GM19023 (cell line): Measurements from ENCODE around the gene APOC3.
"Not testable (repeated sequence)": the region's sequence is repeated elsewhere in the genome, so short reads cannot be mapped to it uniquely, and the experiment has no call there.

Source experiments
- ATAC-seq: cut with Tn5 transposase; IDR thresholded peaks from one replicate; pipeline ENCODE4 v1.9.1; 2021; ENCODE audit warnings: mild to moderate bottlenecking, moderate library complexity; ENCODE audit not compliant: unreplicated experiment

The APOC3 gene

DNA sequence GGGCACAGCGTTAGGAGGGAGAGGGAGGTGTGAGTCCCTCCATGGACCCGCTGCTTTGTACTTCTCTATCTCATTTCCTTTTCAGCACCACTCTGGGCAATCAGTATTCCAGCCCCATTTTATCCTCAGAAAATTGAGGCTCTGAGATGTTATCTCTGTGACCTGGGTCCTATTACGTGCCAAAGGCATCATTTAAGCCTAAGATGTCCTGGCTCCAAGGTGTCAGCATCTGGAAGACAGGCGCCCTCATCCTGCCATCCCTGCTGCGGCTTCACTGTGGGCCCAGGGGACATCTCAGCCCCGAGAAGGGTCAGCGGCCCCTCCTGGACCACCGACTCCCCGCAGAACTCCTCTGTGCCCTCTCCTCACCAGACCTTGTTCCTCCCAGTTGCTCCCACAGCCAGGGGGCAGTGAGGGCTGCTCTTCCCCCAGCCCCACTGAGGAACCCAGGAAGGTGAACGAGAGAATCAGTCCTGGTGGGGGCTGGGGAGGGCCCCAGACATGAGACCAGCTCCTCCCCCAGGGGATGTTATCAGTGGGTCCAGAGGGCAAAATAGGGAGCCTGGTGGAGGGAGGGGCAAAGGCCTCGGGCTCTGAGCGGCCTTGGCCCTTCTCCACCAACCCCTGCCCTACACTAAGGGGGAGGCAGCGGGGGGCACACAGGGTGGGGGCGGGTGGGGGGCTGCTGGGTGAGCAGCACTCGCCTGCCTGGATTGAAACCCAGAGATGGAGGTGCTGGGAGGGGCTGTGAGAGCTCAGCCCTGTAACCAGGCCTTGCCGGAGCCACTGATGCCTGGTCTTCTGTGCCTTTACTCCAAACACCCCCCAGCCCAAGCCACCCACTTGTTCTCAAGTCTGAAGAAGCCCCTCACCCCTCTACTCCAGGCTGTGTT, 829 bp upstream of the APOC3 start:
- ATAC-seq: no peak

DNA sequence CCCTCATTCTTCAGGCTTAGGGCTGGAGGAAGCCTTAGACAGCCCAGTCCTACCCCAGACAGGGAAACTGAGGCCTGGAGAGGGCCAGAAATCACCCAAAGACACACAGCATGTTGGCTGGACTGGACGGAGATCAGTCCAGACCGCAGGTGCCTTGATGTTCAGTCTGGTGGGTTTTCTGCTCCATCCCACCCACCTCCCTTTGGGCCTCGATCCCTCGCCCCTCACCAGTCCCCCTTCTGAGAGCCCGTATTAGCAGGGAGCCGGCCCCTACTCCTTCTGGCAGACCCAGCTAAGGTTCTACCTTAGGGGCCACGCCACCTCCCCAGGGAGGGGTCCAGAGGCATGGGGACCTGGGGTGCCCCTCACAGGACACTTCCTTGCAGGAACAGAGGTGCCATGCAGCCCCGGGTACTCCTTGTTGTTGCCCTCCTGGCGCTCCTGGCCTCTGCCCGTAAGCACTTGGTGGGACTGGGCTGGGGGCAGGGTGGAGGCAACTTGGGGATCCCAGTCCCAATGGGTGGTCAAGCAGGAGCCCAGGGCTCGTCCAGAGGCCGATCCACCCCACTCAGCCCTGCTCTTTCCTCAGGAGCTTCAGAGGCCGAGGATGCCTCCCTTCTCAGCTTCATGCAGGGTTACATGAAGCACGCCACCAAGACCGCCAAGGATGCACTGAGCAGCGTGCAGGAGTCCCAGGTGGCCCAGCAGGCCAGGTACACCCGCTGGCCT, 641 bp downstream of the APOC3 start:
- ATAC-seq: no peak

DNA sequence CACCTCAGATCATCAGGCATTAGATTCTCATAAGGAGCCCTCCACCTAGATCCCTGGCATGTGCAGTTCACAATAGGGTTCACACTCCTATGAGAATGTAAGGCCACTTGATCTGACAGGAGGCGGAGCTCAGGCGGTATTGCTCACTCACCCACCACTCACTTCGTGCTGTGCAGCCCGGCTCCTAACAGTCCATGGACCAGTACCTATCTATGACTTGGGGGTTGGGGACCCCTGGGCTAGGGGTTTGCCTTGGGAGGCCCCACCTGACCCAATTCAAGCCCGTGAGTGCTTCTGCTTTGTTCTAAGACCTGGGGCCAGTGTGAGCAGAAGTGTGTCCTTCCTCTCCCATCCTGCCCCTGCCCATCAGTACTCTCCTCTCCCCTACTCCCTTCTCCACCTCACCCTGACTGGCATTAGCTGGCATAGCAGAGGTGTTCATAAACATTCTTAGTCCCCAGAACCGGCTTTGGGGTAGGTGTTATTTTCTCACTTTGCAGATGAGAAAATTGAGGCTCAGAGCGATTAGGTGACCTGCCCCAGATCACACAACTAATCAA, 2.2 kb downstream of the APOC3 start:
- ATAC-seq: no peak

DNA sequence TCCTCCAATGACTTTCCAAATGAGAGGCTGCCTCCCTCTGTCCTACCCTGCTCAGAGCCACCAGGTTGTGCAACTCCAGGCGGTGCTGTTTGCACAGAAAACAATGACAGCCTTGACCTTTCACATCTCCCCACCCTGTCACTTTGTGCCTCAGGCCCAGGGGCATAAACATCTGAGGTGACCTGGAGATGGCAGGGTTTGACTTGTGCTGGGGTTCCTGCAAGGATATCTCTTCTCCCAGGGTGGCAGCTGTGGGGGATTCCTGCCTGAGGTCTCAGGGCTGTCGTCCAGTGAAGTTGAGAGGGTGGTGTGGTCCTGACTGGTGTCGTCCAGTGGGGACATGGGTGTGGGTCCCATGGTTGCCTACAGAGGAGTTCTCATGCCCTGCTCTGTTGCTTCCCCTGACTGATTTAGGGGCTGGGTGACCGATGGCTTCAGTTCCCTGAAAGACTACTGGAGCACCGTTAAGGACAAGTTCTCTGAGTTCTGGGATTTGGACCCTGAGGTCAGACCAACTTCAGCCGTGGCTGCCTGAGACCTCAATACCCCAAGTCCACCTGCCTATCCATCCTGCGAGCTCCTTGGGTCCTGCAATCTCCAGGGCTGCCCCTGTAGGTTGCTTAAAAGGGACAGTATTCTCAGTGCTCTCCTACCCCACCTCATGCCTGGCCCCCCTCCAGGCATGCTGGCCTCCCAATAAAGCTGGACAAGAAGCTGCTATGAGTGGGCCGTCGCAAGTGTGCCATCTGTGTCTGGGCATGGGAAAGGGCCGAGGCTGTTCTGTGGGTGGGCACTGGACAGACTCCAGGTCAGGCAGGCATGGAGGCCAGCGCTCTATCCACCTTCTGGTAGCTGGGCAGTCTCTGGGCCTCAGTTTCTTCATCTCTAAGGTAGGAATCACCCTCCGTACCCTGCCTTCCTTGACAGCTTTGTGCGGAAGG, 2.9 kb downstream of the APOC3 start:
- ATAC-seq: no peak

DNA sequence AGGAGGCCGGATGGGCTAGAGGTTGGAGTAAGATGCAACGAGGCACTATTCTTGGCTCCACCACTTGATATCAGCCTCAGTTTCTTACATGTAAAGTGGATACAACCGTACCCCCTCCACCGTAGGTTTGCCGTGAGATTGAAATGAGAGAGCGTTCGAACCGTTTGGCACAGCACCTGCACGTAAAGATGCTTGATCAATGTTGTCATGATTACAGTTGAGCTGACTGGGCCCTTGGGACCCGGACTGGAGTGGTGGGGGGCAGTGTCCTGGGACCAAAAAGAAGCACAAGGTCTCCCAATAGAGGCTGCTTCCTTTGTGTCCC, 3.7 kb downstream of the APOC3 start:
- ATAC-seq: no peak

DNA sequence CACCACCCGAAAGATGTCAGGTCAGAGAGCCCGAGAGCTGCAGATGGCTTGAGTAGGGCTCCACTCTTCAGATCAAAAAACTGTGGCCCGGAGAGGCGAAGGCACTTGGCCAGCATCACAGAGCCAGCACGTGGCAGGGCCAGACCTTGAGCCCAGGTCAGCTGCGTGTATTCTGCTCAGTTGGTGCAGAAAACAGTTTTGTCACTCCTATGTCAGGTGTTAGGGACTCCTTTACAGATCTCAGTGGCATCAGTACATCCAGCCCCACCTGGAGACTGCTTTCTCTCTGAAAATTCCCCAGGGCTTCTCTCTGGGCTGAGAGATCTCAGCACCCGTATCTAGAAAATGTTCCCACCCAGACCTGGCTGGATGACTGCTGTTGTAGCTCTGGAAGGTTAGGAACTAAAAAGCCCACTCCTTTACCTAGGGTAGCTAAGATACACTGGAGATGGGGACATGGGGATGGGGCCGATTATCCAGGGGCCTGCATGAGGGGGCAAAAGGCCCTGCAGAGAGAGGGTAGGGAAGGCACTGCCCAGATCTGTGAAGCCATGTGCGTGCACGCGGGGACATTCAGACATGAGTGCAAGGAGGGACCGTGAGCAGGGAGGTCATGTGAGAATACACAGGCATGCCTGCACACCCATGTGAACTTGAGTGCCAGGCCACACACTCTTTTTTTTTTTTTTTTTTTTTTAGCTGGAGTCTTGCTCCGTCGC, 4.3 kb downstream of the APOC3 start:
- ATAC-seq: no peak

DNA sequence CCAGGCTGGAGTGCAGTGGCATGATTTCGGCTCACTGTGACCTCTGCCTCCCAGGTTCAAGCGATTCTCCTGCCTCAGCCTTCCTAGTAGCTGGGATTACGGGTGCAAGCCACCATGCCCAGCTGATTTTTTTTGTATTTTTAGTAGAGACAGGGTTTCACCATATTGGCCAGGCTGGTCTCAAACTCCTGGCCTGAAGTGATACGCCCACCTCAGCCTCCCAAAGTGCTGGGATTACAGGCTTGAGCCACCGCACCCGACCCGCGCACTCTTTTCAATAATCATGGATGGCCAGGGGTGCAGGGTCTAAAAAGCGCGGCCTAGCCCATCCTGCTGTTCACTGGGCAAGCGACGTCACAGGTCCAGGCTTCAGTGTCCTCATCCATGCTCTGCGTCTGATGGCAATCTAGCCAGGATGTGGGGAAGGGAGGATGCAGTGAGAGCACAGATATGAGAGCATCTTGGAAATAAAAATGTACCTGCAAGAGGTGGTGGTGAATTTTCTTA, 4.9 kb downstream of the APOC3 start:
- ATAC-seq: not testable (repeated sequence)

DNA sequence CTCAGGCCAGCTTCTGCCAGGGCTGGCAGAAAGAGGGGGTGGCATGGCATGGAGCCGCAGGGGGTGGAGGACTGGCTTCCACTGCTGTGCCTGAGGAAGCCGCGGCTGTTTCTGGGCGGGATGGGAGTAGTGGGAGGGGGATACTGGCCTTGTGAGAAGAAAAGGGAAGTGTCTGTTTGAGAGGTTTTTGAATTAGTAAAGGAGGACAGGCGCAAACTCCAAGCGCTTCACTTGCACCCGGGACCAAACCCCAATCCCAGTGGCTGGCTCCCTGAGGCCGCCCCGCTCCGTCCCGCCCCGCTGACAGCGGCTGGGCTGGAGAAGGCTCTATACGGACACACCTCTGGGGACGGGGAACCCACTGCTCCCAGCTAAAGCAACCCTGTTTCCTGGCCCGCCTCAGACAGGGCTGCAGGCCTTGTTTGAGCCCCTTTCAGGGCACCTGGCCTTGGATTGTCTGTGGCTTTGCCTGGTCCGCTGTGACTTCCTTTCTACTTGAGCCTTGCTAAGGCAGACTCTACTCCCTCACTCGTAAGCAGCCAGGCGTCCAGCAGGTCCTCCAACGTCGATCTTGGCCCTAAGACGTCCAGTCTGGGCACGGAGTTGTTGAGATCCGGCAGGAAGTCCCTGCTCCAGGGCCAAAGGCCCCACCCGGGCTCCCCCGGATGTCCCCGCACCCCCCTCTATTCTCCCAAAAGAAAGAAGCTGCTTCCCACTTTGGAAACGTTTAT, 5.5 kb downstream of the APOC3 start:
- no peak for ATAC-seq

DNA sequence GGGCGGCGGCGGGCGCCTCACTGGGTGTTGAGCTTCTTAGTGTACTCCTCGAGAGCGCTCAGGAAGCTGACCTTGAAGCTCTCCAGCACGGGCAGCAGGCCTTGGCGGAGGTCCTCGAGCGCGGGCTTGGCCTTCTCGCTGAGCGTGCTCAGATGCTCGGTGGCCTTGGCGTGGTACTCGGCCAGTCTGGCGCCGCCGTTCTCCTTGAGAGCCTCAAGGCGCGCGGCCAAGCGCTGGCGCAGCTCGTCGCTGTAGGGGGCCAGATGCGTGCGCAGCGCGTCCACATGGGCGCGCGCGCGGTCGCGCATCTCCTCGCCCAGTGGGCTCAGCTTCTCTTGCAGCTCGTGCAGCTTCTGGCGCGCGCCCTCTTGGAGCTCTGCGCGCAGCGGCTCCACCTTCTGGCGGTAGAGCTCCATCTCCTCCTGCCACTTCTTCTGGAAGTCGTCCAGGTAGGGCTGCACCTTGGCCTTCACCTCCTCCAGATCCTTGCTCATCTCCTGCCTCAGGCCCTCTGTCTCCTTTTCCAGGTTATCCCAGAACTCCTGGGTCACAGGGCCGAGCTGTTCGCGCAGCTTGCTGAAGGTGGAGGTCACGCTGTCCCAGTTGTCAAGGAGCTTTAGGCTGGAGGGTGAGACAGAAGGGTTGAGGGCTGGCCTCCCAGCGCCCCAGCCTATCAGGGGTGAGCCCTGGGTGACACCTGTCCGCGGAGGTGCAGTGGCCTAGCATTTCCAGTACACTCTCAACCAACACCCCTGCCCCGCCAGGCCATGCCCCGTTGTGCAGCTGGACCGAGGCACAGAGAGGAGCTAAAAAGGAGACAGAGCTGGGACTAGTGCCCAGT, 6.3 kb downstream of the APOC3 start:
- ATAC-seq: peak; percentile 76

DNA sequence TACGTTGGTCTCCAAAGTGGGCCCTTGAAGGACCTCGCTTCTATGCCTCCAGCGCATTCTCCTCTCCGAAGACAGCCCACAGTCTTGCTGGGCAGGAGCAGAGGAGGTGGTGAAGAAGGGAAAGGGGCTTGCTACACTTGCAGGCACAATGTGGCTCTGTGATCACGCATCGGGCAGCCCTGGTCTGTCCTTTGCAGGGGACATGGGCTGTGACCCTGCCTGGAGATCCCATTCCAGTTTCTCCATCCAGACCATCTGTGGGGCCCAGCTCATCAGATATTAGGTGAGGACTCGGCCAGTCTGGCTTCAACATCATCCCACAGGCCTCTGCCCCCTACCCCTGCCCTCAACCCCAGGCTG, 6.9 kb downstream of the APOC3 start:
- no peak for ATAC-seq

DNA sequence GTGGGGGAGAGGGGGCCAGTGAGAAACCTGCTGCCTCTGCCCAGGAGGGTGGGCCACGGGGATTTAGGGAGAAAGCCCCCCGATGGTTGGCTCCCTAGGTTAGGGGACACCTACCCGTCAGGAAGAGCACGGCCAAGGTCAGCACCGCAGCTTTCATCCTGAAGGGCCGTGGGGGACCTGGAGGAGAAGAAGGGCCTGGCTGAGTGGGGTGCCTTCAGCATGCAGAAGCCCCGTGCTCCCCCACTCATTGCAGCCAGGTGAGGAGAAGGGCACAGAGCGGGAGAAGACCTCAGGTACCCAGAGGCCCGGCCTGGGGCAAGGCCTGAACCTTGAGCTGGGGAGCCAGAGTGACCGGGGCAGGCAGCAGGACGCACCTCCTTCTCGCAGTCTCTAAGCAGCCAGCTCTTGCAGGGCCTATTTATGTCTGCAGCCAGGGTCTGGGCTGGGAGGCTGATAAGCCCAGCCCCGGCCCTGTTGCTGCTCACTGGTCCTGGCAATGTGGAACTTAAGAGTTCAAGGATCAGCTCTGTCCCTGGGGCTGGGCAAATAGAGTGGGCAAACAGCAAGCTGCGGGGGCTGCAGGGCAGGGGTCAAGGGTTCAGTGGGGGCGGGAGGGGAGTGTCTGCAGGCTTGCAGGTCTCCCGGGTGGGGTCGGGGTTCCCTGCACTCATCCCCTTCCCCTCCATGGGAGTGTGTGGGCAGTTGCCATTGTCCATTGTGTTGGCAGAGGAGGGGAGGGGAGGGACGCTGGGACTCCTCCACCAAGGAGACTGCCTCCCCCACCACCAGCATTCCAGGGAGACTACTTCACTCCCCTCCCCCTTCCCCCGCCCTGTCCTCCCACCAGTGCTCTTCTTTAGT, 7.8 kb downstream of the APOC3 start, which contains the start of gene APOA1:
Gene APOA1 (minus strand): TSS at position 392 of the 861 bp plus-strand sequence. CDS start 235 bp downstream, at position 157.
- no peak for ATAC-seq

DNA sequence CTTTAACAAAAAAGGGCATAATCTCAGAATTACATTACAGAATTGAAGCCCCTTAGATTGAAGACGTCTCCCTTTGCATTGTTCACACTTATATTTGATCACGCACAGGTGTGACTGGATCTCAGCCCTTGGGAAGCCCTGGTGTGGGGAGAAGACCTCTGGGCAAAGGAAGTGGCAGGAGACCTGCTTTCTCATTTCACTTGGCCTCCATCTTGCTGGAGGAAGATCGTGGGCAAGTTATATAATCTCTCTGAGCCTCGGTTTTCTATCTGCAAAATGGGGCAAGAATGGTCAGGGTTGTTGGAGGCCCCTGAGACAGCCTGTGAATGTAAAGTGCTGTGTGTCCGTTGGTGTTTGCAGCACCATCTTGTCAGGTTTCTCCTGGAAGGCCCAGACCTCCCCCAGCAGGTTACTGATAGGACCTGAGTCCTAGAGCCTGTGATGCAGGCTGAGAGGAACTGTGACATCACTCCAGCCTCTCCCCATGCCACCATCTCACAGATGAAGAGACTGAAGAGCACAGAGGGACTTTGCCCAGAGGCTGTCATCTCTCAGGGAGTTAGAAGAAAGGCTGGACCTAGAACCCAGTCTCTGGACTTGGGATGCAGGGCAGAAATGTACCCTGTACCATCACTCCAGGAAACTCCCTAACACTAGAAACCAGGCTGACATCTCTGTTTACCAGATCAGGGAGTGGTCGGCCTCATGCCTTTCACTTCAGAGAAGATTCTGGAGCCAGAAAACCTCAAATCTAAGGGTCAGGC, 8.8 kb downstream of the APOC3 start:
- ATAC-seq: no peak

DNA sequence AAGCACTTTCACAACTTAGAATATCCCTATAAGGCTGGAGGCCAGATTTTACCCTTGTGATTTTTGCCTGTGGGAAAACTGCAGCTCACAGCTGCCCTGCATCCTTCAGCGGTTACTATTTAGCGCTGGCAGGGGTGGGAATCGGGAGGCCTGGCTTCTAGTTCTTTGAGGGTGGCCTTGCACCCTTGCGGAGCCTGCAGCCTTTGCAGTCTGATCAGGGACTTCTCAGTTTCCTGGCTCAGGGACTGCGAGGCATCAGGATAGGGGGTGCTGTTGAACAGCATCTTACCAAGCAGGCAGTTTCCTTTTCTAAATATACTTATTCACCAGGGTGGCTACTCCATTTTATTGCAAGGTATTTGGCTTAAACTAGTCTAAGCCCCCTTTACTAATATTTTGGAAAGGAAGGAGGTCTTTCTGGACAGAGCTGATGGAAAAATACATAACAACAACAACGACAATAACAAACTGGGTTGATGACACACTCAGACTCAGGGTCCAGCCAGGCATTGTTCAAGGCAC, 10.6 kb downstream of the APOC3 start:
- no peak for ATAC-seq

DNA sequence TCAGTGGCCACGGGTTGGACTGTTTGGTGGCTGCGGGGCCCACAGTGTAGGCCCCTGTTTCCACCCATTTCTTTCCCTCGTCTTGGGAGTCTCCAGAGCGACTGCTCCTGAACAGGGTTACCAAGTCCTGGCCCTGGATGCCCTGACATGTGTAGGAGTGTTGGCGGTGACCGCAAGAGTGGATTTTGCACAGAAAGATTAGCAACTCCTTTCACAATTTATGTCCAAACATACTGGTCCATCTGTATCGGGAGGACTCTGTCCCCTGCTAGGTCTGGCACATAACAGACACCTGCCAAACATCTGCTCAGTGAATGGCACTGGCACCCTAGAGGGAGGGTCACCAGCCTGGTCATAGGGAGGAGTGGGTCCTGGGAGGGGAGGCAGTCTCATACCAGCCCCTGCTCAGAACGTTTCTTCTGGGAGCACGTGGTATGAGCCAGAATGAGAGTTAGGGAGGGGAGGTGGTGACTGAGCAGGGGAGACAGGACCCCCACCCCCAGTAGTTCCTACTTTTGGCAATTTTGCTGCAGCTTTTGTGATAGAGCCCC, 11.1 kb downstream of the APOC3 start:
- ATAC-seq: no peak

DNA sequence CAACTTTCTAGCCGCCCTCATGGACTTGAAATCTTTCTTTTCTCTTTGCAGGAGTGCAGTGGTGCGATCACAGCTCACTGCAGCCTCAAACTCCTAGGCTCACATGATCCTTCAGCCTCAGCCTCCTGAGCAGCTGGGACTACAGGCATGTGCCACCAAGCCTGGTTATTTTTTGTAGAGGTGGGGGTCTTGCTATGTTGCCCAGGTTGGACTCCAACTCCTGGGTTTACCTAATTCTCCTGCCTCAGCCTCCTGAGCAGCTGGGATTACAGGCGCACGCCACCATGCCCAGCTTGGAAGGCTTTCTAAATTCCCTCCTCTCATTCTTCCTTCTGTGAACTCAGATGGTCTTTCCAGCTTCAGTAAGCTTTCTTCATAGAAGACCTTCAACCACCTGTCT, 12.4 kb downstream of the APOC3 start:
- ATAC-seq: no peak

DNA sequence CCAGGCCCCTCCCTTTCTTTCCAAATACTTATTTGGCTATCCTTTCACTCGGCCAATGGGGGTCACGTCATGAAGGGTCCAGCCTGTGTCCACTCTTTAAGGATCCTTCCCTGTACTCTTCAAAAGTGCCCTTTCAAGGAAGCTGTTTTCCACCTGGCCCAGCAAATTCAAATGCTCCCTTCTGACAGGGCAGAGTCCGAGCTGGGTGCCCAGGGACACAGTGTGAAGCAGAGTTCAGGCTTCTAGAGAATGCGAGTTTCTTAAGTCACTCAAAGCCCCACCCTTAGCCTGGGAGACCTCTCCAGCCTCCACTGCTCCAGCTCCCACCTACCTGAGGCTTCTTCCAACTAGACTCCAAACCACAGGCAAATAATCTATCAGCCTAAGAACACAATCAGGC, 13.2 kb downstream of the APOC3 start:
- ATAC-seq: no peak
